Adrenal gland (tissue), 12 donors: ENCODE results near the gene AP1G2. TPM values are rescaled to one million over a fixed set of nuclear protein-coding genes. Genes with fewer than 3 reads are reported as not detected.

ENCODE experiments used
- DNase-seq, 7 donors: peaks; one replicate each; pipeline ENCODE4 v3.0.0-alpha.2; 2019 to 2020
- H3K27ac ChIP-seq, 5 donors: fragments of 200-600 bp; sonication (generic) in 4 of 5; 1 replicate in 3 of 5; 2 replicates in 2 of 5; pipeline versions ENCODE4 v1.5.1 to v1.8.0; 2016 to 2020; ENCODE audit warnings: mild to moderate bottlenecking in 1 of 5
- H3K27me3 ChIP-seq: fragments of 200-600 bp; 2 replicates; pipeline ENCODE4 v1.8.0; 2021
- H3K36me3 ChIP-seq, 2 donors: fragments of 200-600 bp; replicated peaks in 1 of 2; 1 replicate in 1 of 2; 2 replicates in 1 of 2; pipeline versions ENCODE4 v1.5.1 to v1.8.0; 2018 to 2022
- H3K4me1 ChIP-seq, 2 donors: fragments of 200-600 bp; replicated peaks in 1 of 2; 1 replicate in 1 of 2; 2 replicates in 1 of 2; pipeline versions ENCODE4 v1.5.1 to v1.8.0; 2018 to 2021
- H3K4me3 ChIP-seq, 4 donors: fragments of 200-600 bp; sonication (generic) in 3 of 4; one replicate each; pipeline ENCODE4 v1.5.1; 2016 to 2018
- H3K9me3 ChIP-seq, 3 donors: fragments of 200-600 bp; sonication (generic) in 1 of 3; replicated peaks in 1 of 3; 1 replicate in 2 of 3; 2 replicates in 1 of 3; pipeline versions ENCODE4 v1.5.1 to v1.8.0; 2016 to 2021
- CTCF ChIP-seq, 6 experiments: fragments of 450-650 bp in 4 of 6; fragments of 200-600 bp in 2 of 6; sonication (generic) in 1 of 6; IDR thresholded peaks; 1 replicate in 5 of 6; 2 replicates in 1 of 6; pipeline versions ENCODE4 v1.5.1 to v1.8.0; 2016 to 2021; ENCODE audit warnings: antibody characterized with exemption in 6 of 6, mild to moderate bottlenecking in 2 of 6, moderate library complexity in 1 of 6
- POLR2A ChIP-seq, 2 donors: fragments of 450-650 bp; IDR thresholded peaks; one replicate each; pipeline ENCODE4 v1.6.1; 2017; ENCODE audit warnings: antibody characterized with exemption in 2 of 2, mild to moderate bottlenecking in 2 of 2, moderate library complexity in 1 of 2
- WGBS, 4 donors: extraction: QIAGEN DNeasy Blood & Tissue Kit in 2 of 4; methylation state at CpG; one replicate each; pipeline versions ENCODE4 v1.1.5 to v1.1.7; 2013 to 2017; 5-methylcytosine and 5-hydroxymethylcytosine counted together
- intact Hi-C, 2 donors: fragments of 100-400 bp; cut with DNase I; formaldehyde crosslinking; loops; one replicate each; pipeline versions ENCODE4 v1.14.1 to v1.15.0; 2022 to 2023
- polyA plus RNA-seq, 3 donors: library from polyadenylated mRNA; stranded (reverse); fragments of 200-250 nt in 2 of 3; fragments of 350-450 nt in 1 of 3; fragmentation: Illumina TruSeq in 1 of 3; extraction: RNeasy Lipid Tissue Mini Kit (QIAGEN cat#74804) in 1 of 3; gene quantifications; one replicate each; pipeline ENCODE4 v1.2.3, GENCODE V29; 2013 to 2014
- total RNA-seq, 9 donors: library from RNA; depleted of rRNA in 4 of 9; stranded (reverse); fragments of >200 nt in 4 of 9; fragments of 120-200 nt in 1 of 9; fragmentation: NEBNext Ultra II Directional in 1 of 9; extraction: Animal tissue kit (Norgen Biotek cat#: 25700) in 1 of 9; gene quantifications; one replicate each; pipeline versions ENCODE4 v1.1.0 to v1.2.4, GENCODE V29; 2013 to 2023
- donor health status: healthy with polysubstance abuse.
- donor health status: Bipolar disorder and iron deficiency.
- donor health status: DM: yes; HTN: yes; CAD: no.
- donor health status: DM: no; HTN: no; CAD: no.
- donor health status: DM: no; HTN: no; CAD: no.
- donor health status: DM: yes; HTN: yes; CAD: no.

Gene AP1G2
- total and polyA plus RNA-seq, 12 donors = 27.9 to 587 (median 79.5) TPM

- DNase-seq = no peak
- TF ChIP-seq POLR2A (IDR thresholded peaks at IDR 0.05) = no peak
- TF ChIP-seq CTCF (IDR thresholded peaks at IDR 0.05) = no peak
- Histone ChIP-seq H3K9me3 (no peaks in the 10 kb centered on the region), H3K27ac (no peak overlapping the region), H3K36me3 (no peaks in the 10 kb centered on the region), H3K27me3 (no peaks in the 10 kb centered on the region), H3K4me1 (no peaks in the 10 kb centered on the region), H3K4me3 (no peak overlapping the region)
- intact Hi-C loops = no loop called here
- 87 to 92% (median 91%) methylated on average over 21 to 25 of the region's 25 CpGs for WGBS, 4 donors
Measured at GRCh38 chr14:23513005-23513817, 54.4 kb downstream of the AP1G2 start.

- Histone ChIP-seq H3K4me3 (no peak overlapping the region), H3K36me3 (no peaks in the 10 kb centered on the region), H3K9me3 (no peaks in the 10 kb centered on the region), H3K27ac (no peak overlapping the region), H3K4me1 (no peaks in the 10 kb centered on the region), H3K27me3 (no peaks in the 10 kb centered on the region)
- 39 to 67% (median 47%) methylated on average over 13 of the region's 13 CpGs for WGBS, 4 donors
- intact Hi-C loops = no loop called here
- TF ChIP-seq CTCF (IDR thresholded peaks at IDR 0.05) (no peak), POLR2A (IDR thresholded peaks at IDR 0.05) (no peak)
- DNase-seq = no peak
Measured at GRCh38 chr14:23512156-23512555, 55.4 kb downstream of the AP1G2 start.

Other genes starting within 250 kb of the AP1G2 start
- gene PABPN1, start 246.3 kb downstream of the AP1G2 start, total RNA-seq = 100 to 1,000 TPM in 4 of 9 donors, 10 to 100 TPM in 5; 18.3 to 200 (median 79.3) TPM
- 100 to 1,000 TPM in 2 of 3 donors, 10 to 100 TPM in 1; 97.8 to 632 (median 331) TPM for gene PABPN1, start 246.3 kb downstream of the AP1G2 start, polyA plus RNA-seq
- 10 to 100 TPM in 8 of 9 donors, 1 to 10 TPM in 1; 8.4 to 76.1 (median 21.4) TPM for gene SLC22A17, start 214.9 kb downstream of the AP1G2 start, total RNA-seq
- gene SLC22A17, start 214.9 kb downstream of the AP1G2 start, polyA plus RNA-seq = 100 to 1,000 TPM in 1 of 3 donors, 10 to 100 TPM in 2; 14.5 to 121 (median 53.9) TPM
- gene EFS, start 202.6 kb downstream of the AP1G2 start, total RNA-seq = 10 to 100 TPM in 1 of 9 donors, 1 to 10 TPM in 8; 2.1 to 12.9 (median 3.2) TPM
- gene EFS, start 202.6 kb downstream of the AP1G2 start, polyA plus RNA-seq = 10 to 100 TPM in 2 of 3 donors, 1 to 10 TPM in 1; 3.7 to 49.4 (median 11.1) TPM
- not detected for gene IL25, start 195.0 kb downstream of the AP1G2 start, total RNA-seq
- under 1 TPM in 1 of 3 donors, not detected in 2; 0.10 TPM for gene IL25, start 195.0 kb downstream of the AP1G2 start, polyA plus RNA-seq
- 1 to 10 TPM in 1 of 9 donors, under 1 TPM in 3, not detected in 5; 0.34 to 2.5 (median 0.62) TPM for gene CMTM5, start 190.7 kb downstream of the AP1G2 start, total RNA-seq
- 1 to 10 TPM in 2 of 3 donors, under 1 TPM in 1; 0.59 to 2.6 (median 1.9) TPM for gene CMTM5, start 190.7 kb downstream of the AP1G2 start, polyA plus RNA-seq
- gene MYH6, start 159.5 kb downstream of the AP1G2 start, total RNA-seq = 1 to 10 TPM in 1 of 9 donors, under 1 TPM in 3, not detected in 5; under 0.01 to 1.5 (median 0.14) TPM
- 1 to 10 TPM in 1 of 3 donors, under 1 TPM in 2; 0.27 to 5.2 (median 0.67) TPM for gene MYH6, start 159.5 kb downstream of the AP1G2 start, polyA plus RNA-seq
- gene MYH7, start 132.1 kb downstream of the AP1G2 start, total RNA-seq = 1 to 10 TPM in 2 of 9 donors, under 1 TPM in 3, not detected in 4; 0.06 to 7.1 (median 0.81) TPM
- 1 to 10 TPM in 1 of 3 donors, under 1 TPM in 2; 0.11 to 4.3 (median 0.47) TPM for gene MYH7, start 132.1 kb downstream of the AP1G2 start, polyA plus RNA-seq
- 10 to 100 TPM; 24.4 to 61.3 (median 36.3) TPM for gene NGDN, start 98.1 kb downstream of the AP1G2 start, total RNA-seq
- gene NGDN, start 98.1 kb downstream of the AP1G2 start, polyA plus RNA-seq = 10 to 100 TPM; 32.1 to 57.8 (median 40.5) TPM
- gene ZFHX2, start 16.0 kb downstream of the AP1G2 start, total RNA-seq = 1 to 10 TPM in 6 of 9 donors, under 1 TPM in 3; 0.54 to 4.2 (median 2.2) TPM
- 1 to 10 TPM; 2.1 to 9.7 (median 2.5) TPM for gene ZFHX2, start 16.0 kb downstream of the AP1G2 start, polyA plus RNA-seq
- gene THTPA, start 11.5 kb downstream of the AP1G2 start, total RNA-seq = 10 to 100 TPM; 11.2 to 41.7 (median 31.0) TPM
- gene THTPA, start 11.5 kb downstream of the AP1G2 start, polyA plus RNA-seq = 10 to 100 TPM; 11.5 to 26.5 (median 21.4) TPM
- 10 to 100 TPM in 1 of 9 donors, 1 to 10 TPM in 6, under 1 TPM in 2; 0.42 to 11.1 (median 2.6) TPM for gene JPH4, start 11.0 kb upstream of the AP1G2 start, total RNA-seq
- gene JPH4, start 11.0 kb upstream of the AP1G2 start, polyA plus RNA-seq = 10 to 100 TPM in 1 of 3 donors, 1 to 10 TPM in 2; 5.9 to 35.8 (median 9.4) TPM
- gene DHRS2, start 68.6 kb upstream of the AP1G2 start, total RNA-seq = 1 to 10 TPM in 3 of 9 donors, under 1 TPM in 2, not detected in 4; 0.86 to 3.9 (median 1.2) TPM
- 1 to 10 TPM; 2.5 to 4.9 (median 2.7) TPM for gene DHRS2, start 68.6 kb upstream of the AP1G2 start, polyA plus RNA-seq